GM12873 (cell line): ENCODE measurements around the gene SPOCK2.

Experiments used
- CTCF ChIP-seq: IDR thresholded peaks from 2 replicates; pipeline ENCODE4 v1.5.1; 2012; ENCODE audit warnings: low read depth, mild to moderate bottlenecking, moderate library complexity, low read length, control low read depth; ENCODE audit not compliant: insufficient read depth; ENCODE audit errors: missing control alignments

SPOCK2 gene

GRCh38 chr10:72025832-72026231 lies 62.5 kb downstream of the SPOCK2 start:
- TF ChIP-seq CTCF: no peak

GRCh38 chr10:72025400-72025799 lies 63.0 kb downstream of the SPOCK2 start:
- TF ChIP-seq CTCF: no peak

- TF ChIP-seq CTCF: no peak
Observed at GRCh38 chr10:72024596-72024995, 63.8 kb downstream of the SPOCK2 start.

- no peak for TF ChIP-seq CTCF
Observed at GRCh38 chr10:72022228-72022627, 66.1 kb downstream of the SPOCK2 start.

- no peak for TF ChIP-seq CTCF
Observed at GRCh38 chr10:72020914-72021809, 67.2 kb downstream of the SPOCK2 start.

- no peak for TF ChIP-seq CTCF
Observed at GRCh38 chr10:72019085-72019876, 69.1 kb downstream of the SPOCK2 start.

- no peak for TF ChIP-seq CTCF
Observed at GRCh38 chr10:72016608-72017300, 71.6 kb downstream of the SPOCK2 start.
